Activated effector memory CD4-positive, alpha-beta T cell treated with anti-CD3 and anti-CD28 coated beads, Interleukin-2, amount 50 U/mL, for 16 hours (primary cell): ENCODE measurements around the gene FTO.
"Not testable (repeated sequence)": the region's sequence is repeated elsewhere in the genome, so short reads cannot be mapped to it uniquely, and the experiment has no call there.

Experiments
- DNase-seq: peaks from one replicate; pipeline ENCODE4 v3.0.0-alpha.2; 2020

Gene FTO

DNA sequence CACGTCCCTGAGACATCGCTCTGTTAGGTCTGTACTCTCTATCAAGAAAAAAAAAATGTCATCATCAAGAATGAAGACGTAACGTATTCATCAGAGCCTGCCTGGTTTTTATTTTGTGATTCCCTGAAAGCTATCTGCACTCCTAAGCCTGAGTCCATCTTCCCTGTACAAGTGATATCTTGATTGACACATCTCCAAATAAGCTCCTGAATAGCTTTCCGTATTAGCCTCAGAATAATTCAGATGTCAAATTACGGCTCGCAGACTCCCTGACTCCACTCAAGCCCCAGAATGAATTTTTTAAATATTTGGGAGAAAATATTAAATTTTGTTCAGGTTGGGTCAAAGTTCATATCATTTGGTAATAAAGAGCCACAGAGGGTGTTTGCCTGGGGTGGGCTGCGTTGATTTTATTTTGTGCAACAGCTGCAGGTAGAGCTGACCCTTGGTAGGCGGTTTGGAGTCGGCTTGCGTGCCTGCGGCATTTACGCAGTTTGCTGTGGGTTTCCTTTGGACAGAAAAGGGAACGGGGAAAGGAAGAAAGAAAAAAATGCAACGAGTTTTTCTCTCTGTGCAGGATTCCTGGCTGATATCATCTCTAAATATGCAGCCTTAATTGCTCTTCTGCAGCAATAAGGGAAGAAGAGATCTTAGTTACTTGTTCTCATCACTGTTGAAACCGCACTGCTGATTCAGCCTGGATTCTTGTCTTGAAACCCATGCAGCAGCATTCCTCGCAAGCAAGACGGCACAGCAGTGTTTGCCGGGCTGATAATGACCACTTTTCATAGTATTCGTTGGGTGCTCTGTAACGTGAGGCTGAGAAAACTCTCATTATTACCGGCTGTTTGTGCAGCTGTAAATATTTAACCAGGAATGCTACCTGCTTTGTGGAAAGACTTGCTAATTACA is 467.9 kb downstream of the FTO start:
- no peak for DNase-seq

DNA sequence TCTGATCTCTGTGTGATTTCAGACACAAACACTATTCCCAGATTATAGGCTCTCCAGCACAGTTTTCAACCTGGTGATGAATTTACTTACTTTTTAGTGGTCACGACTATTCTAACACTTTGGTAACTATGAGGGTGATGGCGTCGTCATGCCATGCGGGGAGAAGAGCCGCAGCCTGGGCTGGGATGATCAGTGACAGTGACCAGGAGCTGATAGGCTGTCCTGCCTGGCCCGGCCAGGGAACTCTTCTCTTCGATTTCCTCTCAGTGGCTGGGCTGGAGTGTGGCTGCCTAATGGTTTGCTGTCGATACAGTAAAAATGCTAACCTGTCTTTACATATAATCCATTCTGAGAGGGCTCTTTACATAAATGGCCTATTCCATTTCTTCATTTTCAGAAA is 469.5 kb downstream of the FTO start:
- no peak for DNase-seq

GRCh38 chr16:54174201-54174600 is 470.2 kb downstream of the FTO start:
- no peak for DNase-seq

- no peak for DNase-seq
These were observed 470.8 kb downstream of the FTO start for GRCh38 chr16:54174750-54175149.

DNA sequence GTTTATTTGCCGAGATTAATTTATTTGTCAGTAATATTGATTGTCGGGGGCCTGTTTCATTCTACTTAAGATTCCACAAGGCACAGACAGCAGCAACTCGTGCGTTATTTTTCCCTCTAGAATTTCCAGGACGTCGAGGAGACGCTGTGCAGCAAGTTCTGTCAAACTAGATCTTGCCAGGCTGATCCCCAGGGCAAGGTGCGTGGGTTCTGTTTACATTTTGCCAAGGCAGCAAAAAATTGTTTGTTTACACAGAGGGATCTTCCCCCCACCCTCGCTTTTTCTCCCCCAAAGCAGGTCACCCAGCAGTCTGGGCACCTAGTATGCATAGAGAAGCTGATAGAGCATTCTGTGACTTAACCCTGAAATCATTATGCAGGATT is 471.2 kb downstream of the FTO start:
- DNase-seq: no peak

DNA sequence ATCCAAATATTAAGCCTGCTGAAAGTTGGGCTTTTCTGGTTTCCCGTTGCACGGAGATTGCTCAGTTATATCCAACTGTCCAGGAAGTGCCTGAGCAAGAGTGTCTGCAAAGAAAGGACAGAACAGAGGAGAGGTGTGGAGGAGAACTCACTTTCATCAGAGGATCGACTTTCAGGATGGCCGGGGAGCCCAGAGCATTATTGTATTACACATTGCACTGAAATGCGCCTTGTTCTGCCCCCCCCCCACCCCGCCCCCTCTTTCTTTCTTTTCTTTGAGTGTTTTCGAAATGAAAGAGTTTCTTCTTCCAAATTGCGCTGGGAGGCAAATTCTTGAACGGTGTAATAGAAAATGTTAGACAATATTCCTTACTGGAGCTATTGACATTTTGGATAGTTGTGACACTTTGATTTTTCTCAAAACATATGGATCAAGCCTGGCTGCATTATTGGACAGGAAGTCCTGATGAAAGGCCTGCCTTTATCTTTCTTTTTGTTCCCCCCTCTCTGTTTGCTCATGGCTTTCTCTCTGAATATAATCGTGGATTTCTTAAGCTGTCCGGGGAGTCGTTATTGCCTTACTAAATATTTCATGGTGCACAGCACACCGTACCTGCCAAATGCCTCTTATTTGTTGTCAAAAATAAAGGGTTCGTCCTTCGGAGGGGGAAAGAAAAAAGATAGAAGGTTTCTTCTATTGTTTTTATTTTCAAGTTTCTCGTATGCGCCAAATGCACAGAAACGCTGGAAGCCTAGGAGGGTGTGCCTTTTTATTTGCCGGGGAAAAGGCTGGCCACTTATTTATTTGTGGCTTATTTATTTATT is 471.8 kb downstream of the FTO start:
- DNase-seq: no peak

- no peak for DNase-seq
These were observed 472.5 kb downstream of the FTO start for GRCh38 chr16:54176376-54176901.

GRCh38 chr16:54177052-54177861 is 473.3 kb downstream of the FTO start:
- DNase-seq: no peak

DNA sequence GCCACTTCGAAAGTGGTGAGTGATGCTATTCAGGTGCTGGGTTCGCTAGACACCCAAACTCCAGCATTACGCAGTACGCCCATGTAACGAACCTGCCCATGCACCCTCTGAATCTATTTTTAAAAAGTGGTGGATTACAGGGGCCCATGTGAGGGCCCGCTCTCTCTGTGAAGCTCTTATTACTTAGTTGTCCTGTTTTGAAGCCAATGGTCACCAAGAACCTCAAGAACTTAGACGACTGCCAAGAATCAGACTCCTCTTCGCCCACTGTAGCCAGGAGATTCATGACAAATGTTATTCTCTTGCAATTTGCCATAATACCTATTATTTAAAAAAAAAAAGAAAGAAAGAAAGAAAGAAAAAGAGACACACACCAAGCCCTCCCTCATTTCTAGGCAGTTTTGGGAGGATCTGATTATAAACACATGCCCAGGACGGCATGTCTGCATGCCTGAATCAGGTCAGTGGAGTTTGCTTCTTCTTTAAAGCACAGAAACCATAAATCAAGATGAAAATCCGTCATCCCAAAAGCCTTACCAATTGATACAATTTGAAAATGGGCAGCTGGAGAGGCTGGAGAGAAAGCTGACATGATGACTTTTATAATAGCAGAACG is 474.0 kb downstream of the FTO start:
- DNase-seq: no peak

- no peak for DNase-seq
These were observed 474.6 kb downstream of the FTO start for GRCh38 chr16:54178478-54178976.

DNA sequence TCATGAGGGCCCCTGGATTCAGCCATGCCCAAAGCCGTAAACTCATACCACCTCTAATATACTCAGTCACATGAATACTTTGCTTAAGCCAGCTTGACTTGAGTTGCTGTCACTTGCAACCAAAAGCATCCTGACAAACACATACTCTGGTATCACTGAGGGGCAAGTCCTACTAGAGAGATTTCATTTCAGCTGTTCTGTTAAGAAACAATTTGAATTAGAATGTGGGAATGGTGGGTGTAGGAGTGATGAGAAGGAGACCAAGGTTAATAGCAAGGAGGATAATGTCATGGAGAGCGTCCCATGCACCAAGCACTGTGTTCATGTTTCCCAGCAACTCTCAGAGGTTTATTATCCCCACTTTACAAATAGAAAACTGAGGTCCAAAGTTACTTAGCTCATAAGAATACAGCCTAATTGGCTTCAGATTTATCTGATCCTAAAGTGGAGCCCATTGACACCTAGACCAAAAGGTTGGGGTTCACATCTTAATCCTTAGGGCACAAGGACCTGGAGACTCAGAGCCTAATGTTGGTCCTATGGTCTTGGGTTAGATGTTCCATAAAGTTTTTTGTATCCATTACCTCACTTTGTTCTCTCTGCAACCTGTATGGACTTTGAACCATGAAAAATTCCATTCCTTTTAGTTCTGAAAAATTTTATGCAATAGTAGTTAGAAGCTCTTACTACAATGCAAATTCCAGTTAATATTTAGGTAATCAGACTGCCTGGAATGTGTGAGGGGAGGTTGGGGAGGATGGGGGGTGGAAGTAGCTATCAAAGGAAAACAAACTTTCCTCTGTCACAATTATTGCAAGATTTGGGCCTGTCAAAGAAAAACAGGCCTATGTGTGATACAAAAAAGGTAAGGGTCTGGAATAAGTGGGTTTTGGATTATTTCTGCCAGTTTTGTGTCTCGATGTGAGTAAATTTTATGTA is 476.7 kb downstream of the FTO start:
- DNase-seq: no peak

- not testable (repeated sequence) for DNase-seq
These were observed 477.9 kb downstream of the FTO start for GRCh38 chr16:54181683-54182329.

- no peak for DNase-seq
These were observed 481.1 kb downstream of the FTO start for GRCh38 chr16:54185045-54185444.

DNA sequence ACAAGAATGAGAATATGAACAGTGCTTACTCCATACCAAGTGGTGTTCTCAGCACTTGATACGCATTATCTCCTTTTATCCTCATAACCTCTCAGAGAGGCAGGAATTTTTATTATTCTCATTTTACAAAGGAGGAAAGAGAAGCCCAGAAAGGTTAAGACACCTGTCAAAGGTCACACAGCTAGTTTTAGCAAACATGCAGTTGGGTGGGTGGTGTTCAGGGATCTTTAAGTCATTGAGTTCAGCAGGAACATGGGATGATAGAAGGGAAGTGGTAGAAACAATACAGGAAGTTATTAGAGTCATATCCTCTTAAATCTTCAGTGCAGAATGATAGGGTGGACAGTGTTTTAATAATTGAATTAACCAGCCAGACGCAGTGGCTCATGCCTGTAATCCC is 487.2 kb downstream of the FTO start:
- DNase-seq: no peak

GRCh38 chr16:54191592-54191991 is 487.6 kb downstream of the FTO start:
- DNase-seq: no peak

- DNase-seq: no peak
These were observed 489.2 kb downstream of the FTO start for GRCh38 chr16:54193013-54193664.

DNA sequence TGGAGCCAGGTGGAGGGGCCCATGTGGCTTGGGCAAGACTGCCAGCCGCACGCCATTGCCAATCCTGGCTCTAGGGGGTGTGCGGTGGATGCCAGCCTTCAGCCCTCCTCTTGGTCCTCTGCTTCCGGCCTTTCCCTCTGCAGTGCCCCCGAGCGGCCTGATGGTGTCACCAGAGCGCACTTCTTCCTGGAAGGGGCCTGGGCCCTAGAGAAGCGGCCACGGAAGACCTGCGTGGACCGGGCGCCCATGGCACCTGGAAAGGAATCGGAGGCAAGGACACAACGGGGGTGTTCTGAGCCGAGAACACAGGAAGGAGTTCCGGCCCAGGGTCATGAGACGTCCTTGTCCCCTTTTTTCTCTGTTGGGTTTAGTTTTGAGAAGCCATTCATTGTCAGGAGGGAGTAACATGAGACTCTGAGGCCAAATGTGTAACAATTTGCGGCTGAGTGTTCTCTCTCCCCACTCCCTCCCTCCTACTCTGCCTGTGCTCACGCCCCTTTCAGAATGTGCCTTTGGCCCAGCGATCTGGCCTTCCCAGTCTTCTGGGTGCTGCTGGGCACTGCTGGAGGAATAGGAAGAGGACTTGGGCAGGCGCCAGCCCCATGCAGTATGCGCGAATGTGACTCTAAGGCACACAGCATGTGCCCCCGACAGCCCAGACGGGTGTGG is 489.8 kb downstream of the FTO start:
- no peak for DNase-seq

GRCh38 chr16:54194334-54194743 is 490.4 kb downstream of the FTO start:
- no peak for DNase-seq

DNA sequence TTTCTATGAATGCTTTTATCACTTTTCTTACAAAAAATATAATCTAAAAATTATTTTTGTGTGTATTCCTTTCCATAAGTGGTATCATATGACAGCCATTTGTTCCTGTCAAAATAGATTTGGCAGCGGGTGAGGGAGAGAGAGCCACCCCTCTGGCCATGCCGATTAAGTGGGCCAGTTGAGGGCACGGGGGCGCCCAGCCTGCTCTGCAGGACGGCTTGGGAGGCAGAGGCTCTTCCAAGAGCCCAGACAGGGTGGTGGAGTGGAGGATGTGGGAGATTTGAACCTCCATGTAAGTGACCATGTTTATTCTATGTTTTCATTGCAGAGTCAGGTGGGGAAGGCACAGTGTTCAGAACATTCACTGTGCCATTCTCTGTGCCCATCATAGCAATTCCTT is 493.8 kb downstream of the FTO start:
- DNase-seq: no peak
